HG03439 (cell line): ENCODE data around the gene CCK.
"Not testable (repeated sequence)": the region's sequence is repeated elsewhere in the genome, so short reads cannot be mapped to it uniquely, and the experiment has no call there.

Experiments
- ATAC-seq: cut with Tn5 transposase; IDR thresholded peaks from one replicate; pipeline ENCODE4 v1.9.1; 2021; ENCODE audit warnings: mild to moderate bottlenecking, moderate library complexity; ENCODE audit not compliant: unreplicated experiment

CCK gene, protein sequence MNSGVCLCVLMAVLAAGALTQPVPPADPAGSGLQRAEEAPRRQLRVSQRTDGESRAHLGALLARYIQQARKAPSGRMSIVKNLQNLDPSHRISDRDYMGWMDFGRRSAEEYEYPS

DNA sequence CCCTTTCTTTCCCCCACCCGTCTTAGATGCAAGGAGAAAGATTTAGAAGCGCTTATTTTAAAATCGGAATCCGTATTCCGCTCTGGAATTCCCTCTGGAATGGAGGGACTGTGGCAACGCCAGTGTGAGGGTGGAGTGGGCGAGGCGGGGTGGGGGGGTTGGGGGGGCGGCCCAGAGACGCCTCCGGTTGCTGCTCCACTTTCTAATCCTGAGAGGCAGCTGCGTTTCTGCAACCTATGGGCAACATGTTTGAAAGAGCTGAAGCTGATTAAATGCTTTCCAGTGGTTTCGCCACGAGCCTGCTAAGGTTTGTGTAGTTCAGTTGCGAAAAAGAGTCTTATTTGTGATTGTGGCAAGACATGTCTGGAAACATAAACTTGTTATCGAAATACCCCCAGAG is at the start of gene CCK:
TSS of gene CCK (minus strand) at position 101 of the 400 bp plus-strand sequence. CDS start 2,555 bp downstream, outside the sequence.
- no peak for ATAC-seq

DNA sequence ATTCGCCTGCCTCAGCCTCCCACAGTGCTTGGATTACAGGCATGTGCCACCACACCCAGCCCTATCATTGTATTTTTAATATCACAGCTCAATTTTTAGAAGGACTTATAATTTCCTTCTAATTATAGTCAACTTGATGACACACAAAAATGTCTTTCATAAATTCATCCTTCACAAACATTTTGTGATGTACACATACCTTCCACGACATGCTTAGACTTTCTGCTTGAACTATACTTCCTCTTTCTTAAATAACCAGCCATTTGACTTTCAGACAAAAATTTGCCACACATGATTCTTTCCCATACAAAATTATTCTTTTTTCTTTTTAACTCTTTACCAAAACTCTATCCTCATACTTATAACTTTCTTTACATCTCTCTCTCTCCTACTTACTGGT is 48.4 kb upstream of the CCK start:
- ATAC-seq, result no peak

DNA sequence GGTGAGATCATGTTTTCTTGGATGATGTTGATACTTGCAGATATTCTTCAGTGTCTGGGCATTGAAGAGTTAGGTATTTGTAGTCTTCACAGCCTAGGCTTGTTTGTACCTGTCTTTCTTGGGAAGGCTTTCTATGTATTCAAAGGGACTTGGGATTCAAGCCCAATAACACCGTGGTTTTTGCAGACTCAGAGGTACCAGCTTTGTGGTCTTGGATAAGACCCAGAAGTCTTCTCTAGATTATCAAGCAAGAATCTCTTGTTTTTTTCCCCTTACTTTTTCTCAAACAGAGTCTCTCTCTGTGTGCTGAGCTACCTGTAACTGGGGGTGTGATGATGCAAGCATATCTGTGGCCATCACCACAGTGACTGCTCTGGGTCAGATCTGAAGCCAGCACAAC is 42.7 kb upstream of the CCK start:
- ATAC-seq, result no peak

DNA sequence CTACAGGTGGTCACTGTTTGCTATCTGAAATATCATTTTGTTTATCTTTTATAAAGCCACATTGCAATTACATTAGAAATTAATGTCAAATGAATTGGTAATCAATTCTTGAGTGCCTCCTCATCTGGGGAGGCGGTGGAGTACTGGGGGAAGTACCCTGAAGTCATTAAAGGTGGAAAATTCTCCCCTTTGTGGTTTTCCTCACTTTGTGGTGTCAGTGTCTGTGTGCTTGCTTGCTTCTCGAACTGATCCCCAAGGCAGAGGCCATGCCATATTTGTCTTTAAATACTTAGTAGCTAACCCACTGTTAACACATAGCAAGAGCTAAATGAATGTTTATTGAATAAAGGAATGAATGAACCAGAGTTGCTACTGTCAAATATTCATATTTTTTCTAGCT is 40.5 kb upstream of the CCK start:
- ATAC-seq, result no peak

DNA sequence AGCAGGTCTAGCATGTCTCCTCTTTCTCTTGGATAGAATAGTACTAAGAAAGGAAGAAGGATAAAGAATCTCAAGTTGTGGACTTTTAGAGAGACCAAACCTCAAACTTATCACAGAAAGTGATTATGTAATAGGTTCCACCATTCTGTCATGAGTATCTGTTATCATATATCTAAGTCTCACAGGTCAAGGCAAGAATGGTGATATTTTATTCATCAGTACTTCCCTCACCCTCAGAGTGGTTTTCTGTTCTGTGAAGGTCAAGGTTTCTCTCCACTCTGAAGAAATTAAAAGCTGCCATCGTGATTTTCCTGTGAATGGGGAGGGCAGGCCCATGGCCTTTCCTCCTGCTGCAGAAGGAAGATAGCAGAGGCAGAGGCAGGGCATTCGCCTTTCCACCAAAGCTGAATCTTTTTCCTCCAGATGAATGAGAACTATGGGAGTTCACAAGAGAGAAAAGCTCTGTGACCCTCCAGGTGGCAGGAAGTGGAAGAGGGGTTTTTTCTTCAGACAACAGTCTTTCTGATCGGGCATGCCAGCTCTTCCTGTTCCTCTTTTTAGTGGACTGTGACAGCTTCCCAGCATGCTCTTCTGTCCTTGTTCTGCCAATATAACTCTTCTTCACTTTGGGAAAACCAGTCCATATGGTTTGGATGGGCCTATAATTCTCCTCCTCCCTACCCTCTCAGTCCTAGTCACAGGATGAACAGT is 37.1 kb upstream of the CCK start:
- ATAC-seq, result no peak

DNA sequence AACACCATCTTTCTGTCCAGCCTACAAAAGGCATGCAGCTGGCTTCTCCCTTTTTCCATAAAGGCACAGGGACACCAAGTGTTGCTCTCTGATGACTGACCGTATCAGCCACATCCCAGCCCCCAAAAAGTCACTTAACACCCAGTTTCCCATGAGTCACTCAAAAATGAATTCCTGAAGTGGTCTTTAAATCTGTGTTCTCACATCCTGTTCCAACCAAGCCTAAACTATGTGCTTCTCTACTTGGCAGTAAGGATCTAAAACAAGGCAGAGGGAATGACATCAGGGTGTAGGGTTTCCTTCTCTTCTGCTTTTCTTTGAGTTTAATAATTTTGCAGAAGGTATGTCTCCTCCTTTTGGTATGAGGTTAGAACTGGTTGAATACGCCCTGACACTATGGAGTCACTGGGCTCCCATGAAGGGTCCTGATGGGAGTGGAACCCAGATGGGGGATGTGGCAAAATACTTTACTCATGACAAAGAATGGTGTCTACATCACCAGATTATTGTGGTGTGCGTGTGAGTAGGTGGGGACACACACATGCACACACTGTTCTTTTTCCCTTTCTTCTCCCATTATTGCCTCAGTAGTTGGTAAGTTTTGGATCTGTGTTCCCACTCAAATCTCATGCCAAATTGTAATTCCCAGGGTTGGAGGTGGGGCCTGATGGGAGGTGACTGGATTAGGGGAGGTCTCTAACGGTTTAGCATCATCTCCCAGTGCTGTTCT is 35.6 kb upstream of the CCK start:
- no peak for ATAC-seq

DNA sequence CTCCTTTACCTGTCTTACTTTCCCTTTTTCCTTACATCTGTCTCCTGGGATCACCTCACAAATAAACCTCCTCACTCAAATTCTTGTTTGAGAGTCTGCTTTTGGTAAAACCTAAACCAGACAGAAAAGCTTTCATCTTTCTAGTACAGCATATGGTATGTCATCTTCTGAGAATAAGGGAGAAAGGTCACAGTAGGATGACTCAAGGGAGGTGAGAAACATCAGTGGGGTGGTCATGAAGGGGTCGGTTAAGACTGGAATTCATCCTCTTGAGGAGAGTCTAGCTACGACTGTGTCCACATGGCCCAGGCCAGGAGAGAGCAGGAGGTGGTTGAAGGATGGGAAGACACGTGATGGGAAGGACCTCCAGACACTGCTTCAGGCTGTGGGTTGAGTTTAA is 34.8 kb upstream of the CCK start:
- no peak for ATAC-seq

DNA sequence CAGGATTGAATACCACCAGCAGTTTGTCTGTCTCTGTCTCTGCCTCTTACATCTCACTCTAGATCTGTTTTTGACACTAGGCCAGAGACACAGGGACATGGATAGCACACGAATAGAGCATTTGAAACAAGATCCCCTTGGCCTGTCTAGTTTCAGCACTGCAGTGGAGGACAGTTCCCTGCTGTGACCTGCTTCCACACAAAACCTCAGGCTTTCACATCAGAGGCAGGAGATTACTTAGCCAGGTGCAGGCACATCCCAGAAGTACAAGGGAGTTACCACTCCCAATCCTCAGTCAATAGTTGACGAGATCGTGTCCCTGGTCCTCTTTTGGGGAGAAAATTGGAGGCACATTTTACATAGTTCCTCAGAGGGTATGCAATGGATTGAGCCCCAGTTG is 34.0 kb upstream of the CCK start:
- no peak for ATAC-seq

DNA sequence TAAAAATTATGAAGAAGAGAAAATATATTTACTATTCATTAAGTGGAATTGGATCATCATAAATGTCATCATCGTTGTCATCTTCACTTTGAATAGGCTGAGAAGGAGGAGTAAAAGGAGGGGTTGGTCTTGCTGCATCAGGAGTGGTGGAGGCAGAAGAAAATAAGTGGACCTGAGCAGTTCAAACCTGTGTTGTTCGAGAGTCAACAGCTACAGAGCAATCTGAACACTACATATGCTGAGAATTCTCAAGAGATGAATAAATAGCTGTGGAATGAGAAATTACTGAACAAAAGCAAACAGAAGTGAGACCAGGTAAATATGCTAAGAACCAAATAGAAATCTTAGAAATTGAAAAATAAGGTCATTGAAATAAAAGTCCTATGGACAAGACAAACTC is 32.3 kb upstream of the CCK start:
- ATAC-seq, result no peak

DNA sequence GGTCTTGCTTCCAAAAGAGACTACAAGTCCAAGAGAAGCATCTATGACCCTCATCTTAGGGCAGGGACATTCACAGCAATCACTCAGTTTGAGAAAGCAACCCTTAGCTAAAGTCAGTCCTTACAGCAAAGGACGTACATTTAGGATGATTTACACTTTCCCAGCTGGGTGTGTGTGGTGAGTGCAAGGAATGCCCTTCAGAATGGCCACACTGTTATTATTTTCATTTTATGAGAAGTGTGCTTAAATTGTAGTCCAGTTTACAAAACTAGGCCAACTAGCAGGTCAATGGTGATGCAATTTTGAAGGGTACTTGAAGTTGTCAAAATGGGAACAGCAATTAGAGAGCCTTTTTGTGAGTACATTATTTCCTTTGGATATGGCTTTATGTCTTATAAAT is 26.0 kb upstream of the CCK start:
- no peak for ATAC-seq

DNA sequence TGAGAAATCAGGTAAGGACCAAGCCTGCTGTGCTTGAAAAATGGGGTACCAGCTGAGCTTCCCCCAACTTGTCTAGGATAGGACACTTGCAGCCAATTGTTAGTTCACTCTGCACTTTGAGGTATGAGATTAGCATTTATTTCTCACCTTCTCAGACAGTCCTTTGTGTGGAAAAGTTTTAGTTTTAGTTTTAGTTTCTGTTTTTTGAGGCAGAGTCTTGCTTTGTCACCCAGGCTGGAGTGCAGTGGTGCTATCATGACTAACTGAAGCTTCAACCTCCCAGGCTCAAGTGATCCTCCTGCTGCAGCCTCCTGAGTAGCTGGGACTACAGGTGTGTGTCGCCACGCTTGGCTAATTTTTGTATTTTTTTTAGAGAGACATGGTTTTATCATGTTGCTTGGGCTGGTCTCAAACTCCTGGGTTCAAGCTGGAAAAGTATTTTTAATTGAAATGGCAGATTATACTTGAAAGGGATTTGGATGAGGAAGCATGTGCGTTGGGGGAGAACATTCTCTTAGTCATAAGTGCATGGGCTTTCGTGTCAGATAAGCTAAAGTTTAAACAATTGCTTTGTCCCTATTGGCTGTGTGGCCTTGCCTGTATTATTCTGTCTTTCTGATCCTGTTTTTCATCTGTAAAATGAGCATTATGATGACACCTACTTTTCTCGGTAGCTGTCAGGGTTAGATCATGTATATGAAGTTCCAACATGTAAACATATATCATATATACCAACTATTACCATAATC is 25.2 kb upstream of the CCK start:
- ATAC-seq, result peak; percentile 56

DNA sequence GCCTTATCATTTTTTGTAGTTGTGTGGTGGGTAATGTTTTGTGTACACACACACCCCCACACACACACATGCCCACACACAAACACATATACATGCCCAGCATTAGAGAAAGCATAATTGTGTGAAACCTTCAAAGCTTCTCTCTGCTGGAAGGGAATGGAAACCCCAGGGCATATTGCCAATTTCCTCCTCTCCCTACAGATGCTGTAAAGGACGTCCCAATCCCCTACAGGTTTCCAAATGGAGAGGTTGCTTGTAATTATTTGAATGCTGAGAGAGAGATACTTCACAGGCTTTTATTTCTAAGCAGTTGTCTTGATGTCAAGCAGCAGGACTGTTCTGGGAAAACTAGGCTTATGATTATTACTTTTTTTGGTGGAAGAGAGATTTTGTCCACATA is 23.0 kb upstream of the CCK start:
- no peak for ATAC-seq

DNA sequence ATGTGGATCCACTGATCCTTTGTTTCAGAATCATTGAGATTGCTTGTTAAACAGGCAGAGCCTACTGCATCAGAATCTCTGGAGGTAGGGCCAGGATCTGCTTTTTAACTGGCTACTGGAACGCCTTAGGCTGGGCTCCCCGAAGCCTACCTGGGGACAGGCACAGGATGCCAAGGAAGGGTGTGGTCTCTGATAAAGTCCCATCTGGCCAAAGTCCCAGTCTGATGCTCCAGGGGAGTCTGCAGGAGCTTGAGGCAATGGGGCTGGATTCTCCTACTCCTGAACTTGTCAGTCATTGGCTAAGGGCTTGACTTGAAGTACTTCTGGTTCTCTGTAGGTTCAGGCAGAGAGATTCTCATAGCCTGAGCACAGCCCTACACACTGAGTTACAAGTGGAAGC is 22.4 kb upstream of the CCK start:
- no peak for ATAC-seq

DNA sequence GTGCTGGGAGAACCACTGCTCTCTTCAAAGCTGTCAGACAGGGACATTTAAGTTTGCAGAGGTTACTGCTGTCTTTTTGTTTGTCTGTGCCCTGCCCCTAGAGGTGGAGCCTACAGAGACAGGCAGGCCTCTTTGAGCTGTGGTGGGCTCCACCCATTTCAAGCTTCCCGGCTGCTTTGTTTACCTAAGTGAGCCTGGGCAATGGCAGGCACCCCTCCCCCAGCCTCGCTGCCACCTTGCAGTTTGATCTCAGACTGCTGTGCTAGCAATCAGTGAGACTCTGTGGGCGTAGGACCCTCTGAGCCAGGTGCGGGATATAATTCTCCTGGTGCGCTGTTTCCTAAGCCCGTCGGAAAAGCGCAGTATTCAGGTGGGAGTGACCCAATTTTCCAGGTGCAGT is 21.4 kb upstream of the CCK start:
- ATAC-seq, result not testable (repeated sequence)

DNA sequence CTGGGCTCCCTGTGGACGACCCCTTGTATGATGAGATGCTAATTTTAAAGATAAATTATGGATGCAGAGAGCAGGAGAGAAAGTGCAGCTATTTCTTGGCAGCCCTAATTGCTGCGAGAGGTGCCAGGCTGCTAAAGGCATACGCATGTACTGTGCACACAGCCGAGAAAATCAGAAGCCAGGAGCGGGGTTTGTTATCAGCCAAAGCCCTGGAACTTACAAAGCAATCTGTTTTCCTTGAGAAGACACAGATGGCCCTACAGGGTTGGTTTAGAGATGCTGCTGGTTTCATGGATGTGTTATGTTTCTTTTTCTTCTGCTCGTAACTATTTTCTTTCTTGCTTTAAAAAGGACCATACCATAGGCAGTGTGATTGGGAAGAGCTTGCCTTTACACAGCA is 11.7 kb upstream of the CCK start:
- no peak for ATAC-seq

DNA sequence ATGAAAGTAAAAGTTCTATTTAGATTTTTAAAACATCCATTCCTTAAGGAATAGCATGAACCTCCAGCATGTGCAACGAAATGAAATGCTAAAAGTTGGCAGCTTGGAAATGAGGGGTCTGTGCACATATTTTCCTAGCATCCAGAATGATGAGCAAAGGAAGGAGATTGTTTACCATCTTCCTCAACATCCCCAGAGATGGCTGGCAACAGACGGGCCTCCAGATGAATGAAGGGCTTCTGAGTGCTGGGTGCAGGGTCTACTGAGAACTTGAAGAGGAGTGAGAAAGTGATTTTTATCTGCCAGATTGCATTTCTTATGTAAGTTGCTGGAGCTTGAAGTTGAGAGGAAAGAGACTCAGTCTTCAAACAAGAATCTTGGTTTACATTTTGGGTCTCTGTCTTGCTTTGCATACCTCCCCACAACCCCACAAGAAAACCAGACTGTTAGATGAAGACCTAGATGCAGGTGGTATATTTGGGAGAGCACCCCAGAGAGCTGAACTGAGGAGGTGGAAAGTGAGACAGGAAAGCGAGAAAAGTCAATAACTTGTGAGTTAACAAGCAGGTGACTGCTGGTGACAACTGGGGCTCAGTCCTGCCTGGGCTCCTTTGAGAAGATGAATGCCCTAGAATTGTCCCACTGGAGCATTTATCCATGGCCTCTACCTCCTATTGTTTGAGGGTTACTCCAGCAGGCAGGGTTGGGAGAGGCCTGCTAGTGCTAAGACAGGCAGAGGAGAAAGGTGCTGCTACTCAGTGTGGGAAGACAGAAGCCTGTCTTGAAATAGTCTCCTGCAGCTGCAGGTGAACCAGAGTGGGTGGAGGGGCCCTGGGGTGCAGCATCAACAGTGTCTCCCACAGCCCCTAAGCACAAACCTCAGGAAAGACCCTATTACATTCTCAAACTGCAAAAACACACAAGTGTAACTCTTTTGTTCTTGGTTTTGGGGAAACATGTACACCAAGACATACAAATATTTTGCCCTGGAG is 10.5 kb upstream of the CCK start:
- ATAC-seq, result peak; percentile 87

DNA sequence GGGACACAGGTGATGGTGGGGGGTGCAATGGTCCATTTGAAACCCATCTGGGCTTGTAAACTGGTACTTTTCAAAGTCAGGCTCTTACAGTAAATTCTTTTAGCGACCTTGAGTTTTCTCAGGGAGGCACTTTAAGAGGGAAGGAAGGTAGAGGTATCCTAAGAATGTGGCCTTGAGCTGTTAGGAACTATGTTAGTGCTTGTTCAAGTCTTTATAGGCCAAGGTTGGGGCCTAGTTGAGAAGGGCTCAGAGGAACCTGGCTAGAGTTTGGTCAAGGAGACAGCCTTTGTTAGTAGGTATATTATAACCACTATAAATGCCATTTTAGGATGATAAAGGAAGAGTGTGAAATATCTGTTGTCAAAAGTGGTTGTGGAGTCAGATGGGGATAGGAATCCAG is 9.2 kb upstream of the CCK start:
- no peak for ATAC-seq

DNA sequence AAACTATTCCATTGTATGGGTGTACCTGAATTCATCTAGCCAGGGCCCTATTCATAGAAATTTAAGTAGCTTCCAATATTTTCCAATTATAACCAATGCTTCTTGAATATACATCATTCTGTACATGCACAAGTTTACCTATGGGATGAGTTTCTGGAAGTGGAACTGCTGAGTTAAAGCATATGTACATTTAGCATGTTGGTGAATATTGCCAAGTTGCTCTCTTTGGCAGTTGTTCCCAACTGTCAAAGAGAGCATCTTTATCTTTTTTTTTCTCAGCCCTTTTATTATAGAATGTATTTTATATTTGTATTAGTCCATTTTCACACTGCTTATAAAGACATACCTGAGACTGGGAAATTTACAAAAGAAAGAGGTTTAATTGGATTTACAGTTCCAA is 8.3 kb upstream of the CCK start:
- no peak for ATAC-seq

DNA sequence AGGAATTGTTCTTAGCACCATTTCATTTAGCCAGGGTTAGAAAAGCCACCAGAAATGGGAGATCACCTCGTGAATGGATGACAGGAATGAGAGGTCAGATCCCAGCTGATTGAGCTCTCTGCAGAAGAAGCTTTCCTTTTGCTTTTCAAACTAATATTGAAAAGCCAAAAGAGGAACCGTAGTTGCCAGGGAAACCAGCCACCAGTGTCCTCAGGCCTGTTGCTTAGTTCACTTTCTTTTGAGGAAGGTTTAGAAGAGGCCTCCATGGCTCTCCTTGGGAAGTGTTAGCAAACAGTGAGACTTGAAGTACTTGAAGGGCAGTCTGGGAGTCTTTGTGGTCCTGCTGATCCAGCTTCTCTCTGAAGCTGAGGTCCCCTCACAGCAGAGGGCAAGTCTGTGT is 7.4 kb upstream of the CCK start:
- no peak for ATAC-seq

DNA sequence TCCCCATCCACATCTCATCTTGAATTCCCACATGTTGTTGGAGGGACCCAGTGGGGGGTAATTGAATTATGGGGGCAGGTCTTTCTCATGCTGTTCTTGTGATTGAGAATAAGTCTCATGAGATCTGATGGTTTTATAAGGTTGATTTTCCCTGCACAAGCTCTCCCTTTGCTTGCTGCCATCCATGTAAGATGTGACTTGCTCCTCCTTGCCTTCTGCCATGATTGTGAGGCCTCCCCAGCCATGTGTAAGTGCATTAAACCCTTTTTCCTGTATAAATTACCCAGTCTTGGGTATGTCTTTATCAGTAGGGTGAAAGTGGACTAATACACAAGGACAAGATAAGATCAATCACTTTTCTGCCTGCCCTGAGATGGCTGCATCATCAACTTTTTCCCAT is 5.8 kb upstream of the CCK start:
- ATAC-seq, result no peak

DNA sequence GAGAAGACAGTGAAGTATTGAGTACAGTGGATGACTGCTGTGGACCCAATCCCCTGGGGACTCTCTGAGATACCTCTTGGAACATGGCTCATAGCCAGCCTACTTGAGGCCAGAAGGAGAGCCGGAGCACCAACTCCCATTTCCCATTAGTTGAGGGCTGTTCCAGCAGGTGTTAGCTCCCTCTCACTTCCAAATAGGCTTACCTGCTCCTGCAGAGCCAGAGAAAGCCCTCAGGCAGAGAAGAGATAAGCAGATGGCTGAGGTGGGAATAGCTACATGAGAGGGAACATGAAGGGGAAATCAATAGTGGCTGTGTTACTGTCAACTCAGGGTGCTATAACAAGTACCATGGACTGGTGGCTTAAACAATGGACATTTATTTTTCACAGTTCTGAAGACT is 4.6 kb upstream of the CCK start:
- ATAC-seq, result no peak
